ENCODE data around the gene MAML2.

The MAML2 gene

DNA sequence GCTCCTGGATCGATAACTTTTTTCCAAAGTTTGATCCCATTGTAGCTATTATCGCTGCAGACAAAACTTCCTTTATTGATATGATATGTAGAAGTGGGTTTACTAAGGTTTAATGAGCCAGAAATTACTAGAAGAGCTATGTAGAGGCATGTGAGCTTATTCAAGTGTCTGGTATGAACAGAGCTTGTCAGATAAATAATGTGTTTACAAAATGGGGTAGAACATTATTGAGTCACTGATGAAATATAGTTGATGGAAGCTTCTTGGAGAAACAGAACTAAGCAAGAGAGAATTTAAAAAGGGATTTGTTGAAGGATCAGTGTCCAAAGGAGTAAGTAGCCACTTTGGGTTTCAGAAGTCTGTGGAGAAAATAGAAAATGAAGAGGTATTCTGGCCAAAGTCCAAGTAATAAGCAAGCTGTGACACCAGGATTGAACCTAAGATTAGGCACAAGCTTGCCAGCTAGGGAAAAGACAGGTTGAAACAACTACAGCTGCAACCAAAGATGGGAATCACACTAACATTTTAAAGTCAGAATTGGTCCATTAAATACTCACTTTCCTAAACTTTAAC is 104.3 kb downstream of the MAML2 start:
- DNase-seq (ENCODE audit: low spot score): no peak

DNA sequence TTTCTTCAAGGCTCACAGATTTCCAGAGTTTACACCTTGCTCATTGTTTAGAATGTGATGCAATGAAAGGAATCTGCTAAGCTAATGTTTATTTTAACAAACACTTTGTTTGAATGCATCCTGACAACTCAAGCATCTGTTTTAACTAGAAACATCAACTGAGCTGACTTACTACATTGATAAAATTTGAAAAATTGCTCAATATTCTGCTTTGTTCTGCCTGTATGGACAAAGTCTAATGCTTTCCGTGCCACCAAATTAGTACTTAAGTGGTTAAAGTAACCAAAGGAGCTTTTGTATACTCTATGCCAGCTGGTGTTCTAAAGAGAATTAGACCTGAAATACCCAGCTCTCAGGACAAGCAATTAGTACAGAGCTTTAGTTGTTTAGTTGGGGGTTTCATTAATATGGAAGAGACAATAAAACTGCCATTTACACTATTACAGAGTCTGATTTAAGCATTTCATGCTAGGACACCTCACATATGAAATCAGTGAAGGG is 105.2 kb downstream of the MAML2 start:
- DNase-seq (ENCODE audit: low spot score): no peak

DNA sequence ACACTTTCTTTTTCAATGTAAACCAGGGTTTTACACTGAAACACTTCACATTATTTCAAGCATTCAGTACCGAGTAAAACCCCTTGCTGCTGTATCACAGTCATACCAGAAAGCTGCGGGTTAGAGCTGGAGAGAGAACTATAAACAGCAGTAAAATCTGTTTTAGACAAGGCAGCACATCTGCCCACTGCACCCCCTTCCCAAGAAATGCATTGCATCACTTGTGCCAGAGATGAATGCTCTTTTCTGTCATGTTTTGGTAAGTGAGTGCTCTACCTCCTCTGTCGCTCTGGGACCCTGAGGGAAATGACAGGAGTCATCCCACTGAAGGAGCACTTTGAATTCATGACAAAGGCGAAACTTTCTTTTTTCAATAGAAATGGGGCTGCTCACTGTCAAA is 107.2 kb downstream of the MAML2 start:
- no peak for DNase-seq (ENCODE audit: low spot score)

DNA sequence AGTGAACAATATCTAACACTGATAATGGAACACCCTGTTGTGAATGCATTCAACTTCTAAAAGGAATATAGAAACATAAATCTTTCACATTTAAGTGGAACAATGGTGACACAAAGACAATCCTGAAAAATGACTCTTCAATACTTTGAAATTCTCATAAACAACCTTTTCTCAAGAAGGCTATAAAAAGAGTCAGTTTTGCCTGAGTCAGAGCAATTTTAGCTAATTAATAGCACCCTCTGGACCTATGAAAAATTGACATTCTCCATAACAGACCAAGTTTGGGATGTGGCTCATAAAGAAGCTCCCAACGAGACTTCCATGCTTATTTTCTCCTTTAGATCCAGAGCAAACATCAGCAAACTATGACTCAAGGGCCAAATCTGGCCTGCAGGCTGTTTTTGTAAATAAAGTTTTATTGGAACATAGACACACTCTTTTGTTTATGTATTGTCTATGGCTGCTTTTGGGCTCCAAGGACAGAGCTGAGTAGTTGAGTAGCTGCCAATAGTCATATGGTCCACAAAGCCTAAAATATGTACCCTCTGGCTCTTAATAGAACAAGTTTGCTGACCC is 108.0 kb downstream of the MAML2 start:
- DNase-seq (ENCODE audit: low spot score): no peak

- DNase-seq (ENCODE audit: low spot score): no peak
Measured at GRCh38 chr11:96232132-96232531, 110.9 kb downstream of the MAML2 start.

DNA sequence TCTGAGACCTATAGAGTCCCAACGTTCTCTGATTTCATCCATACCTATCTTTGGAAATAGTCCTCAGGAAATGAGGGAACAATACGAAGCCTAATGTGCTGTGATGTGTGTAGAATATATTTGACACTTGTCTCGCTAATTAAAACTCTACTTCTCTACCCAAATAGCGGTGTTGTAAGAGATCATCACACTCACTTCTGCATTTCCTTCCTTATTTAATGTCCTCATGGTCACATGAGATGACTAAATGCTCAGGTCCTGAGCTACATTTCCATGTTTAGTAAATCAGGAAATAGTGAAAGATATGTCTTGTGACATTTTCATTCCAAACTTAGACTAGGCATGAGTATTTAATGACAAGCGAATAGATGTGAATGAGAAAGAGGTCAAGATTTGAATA is 112.3 kb downstream of the MAML2 start:
- no peak for DNase-seq (ENCODE audit: low spot score)

- no peak for DNase-seq (ENCODE audit: low spot score)
Measured at GRCh38 chr11:96229354-96229977, 113.5 kb downstream of the MAML2 start.

- DNase-seq (ENCODE audit: low spot score): no peak
Measured at GRCh38 chr11:96228910-96229309, 114.1 kb downstream of the MAML2 start.

DNA sequence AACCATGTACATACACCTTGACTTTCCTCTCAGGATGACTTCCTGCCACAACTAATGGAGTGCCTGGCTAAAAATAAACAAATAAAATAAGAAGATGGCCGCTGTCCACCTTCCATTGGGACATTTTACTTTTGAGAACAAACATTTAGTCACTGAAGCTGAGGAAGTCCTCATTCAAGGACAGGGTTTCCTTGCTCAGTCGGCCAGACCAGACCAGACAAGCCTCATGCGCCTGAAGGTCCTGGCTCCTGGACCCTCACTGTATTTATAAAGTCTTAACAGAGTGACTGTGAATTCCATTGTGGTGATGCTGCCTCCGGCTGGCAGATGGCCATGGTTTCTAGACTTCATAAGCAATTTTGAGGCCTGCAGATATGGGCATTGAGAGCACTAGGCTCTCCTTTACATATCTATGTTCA is 114.5 kb downstream of the MAML2 start:
- no peak for DNase-seq (ENCODE audit: low spot score)

- DNase-seq (ENCODE audit: low spot score): no peak
Measured at GRCh38 chr11:96227244-96227643, 115.8 kb downstream of the MAML2 start.

GRCh38 chr11:96223083-96223482 is 119.9 kb downstream of the MAML2 start:
- DNase-seq (ENCODE audit: low spot score): no peak

GRCh38 chr11:96222102-96222501 is 120.9 kb downstream of the MAML2 start:
- DNase-seq (ENCODE audit: low spot score): no peak

DNA sequence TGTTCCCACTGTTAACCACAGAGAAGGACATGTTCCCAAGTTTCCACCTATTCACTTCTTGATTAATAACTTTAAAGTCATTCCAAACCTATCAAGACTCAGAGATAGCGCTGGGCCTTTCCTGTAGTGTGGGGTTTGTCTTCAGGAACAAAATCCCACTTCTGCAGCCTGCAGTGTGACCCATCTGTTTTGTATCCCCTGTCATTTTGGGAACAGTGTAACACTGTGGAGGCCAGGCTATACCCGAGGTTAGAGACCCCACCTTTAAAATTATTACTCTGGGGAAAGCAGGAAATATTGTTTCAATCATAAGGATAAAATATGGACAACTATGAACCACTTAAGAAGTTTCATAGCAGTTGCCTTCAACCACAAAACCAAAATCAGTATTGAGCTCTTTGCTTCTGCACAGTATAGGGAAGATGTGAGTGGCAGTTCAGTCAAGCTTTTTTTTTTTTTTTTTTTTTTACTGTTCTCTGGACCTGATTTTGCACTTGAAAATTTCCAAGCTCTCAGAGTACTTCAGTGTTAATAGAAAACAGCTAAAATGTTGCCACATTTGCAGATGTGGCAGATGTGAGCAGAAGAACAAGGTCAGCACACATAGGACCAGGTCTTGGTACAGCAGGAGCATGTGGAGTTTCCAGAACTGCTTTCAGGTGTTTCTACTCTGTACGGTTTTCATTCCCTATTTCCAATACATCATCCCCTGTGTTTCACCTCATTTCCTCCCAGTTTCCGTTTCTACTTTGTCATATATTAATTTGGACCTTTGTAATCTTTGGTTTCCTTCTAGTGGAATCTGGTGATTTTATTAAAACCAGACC is 121.5 kb downstream of the MAML2 start:
- no peak for DNase-seq (ENCODE audit: low spot score)

- no peak for DNase-seq (ENCODE audit: low spot score)
Measured at GRCh38 chr11:96219981-96220623, 122.9 kb downstream of the MAML2 start.

- DNase-seq (ENCODE audit: low spot score): no peak
Measured at GRCh38 chr11:96218901-96219300, 124.1 kb downstream of the MAML2 start.

DNA sequence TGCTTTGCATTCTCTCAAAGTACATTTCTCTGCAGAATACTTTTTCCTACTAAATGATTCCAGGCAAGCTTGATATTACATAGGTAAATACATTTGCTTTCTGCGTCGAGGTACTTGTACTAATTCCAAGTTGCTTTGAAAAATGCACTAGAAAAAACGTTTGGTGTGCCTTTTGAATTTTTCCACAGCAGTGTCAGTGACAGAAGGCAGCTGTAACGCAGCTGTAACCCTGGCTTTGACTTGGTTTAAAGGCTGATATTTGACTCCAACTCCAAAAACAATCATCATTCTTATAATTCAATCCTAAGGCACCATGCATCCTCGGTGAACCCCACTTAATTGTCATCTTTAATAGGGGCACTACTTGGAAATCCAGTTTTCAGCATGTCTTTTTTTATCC is 125.0 kb downstream of the MAML2 start:
- DNase-seq (ENCODE audit: low spot score): no peak

DNA sequence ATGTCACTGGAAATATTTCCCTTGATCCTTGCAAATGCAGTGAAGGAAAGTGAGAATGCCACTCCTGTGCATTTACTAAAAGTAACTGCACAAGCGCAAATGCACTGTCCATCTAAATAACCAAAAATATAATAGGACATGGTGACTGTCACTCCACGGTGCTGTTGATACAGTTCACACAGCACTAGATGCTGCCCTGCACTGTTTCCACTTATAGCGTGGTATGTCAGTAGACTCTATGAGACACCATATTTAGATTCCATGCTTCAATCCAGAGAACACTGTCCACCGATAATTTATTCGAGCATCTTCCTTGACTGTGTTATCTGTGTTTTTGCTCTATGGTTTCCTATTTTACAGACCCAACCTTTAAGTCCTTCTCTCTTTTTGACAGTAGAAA is 125.8 kb downstream of the MAML2 start:
- no peak for DNase-seq (ENCODE audit: low spot score)

DNA sequence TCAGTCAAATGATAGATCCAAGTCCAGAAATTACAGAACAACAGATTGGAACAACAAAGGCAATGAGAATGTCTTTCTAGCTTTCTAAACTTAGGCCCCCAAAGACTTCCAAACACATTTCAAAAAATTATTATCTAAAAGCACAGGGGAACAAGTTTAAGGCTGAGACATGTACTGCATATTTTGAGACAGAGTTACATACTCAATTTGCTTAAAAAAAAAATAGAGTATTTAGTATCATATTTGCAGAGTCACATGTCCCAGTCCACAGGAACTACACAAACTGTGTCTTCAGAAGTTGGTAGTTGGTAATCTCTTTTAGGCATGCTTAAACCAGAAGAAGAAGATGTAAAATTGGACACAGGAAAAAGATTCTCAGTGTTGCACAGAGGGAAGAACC is 127.2 kb downstream of the MAML2 start:
- no peak for DNase-seq (ENCODE audit: low spot score)

- DNase-seq (ENCODE audit: low spot score): no peak
Measured at GRCh38 chr11:96215110-96215782, 127.7 kb downstream of the MAML2 start.

GRCh38 chr11:96214777-96215109 is 128.3 kb downstream of the MAML2 start:
- no peak for DNase-seq (ENCODE audit: low spot score)

DNA sequence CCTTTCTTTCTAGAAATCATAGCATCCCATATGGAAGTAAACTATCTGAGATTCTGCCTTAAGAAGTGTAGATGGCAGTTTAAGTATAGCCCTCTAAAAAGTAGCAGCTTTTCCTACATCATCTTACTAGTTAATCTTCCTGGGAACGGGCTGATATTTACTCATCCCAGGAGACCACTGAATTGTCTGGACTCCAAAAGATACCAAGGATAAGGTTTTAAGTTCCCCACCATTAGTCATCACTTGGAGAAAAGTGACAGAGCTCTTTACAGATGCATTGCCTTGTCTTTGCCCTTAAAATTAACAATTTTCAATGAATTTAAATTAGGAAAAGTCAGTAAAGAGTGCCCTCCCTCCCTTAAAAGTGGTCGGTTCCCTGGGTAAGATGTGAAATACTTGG is 129.5 kb downstream of the MAML2 start:
- DNase-seq (ENCODE audit: low spot score): no peak

GRCh38 chr11:96211436-96211835 is 131.6 kb downstream of the MAML2 start:
- DNase-seq (ENCODE audit: low spot score): no peak
